Keratinocyte (primary cell): ENCODE results near the gene MATN4. TPM values are rescaled to one million over a fixed set of nuclear protein-coding genes. Genes with fewer than 3 reads are reported as not detected.

Experiments used
- DNase-seq: peaks from one replicate; pipeline ENCODE4 v3.0.0-alpha.2; 2011; ENCODE audit warnings: low read depth, missing footprints, low spot score
- FAIRE-seq: peaks from 2 replicates; lab custom pipeline; 2011; peaks lifted over from hg19 to GRCh38; lab: Jason Lieb, UNC
- H2AFZ ChIP-seq: 2 replicates; pipeline ENCODE4 v1.6.0; 2012; ENCODE audit warnings: low read length, control low read depth, inconsistent platforms; ENCODE audit not compliant: control insufficient read depth
- H3K27ac ChIP-seq: 2 replicates; pipeline ENCODE4 v1.5.1; 2011; ENCODE audit warnings: low read length; ENCODE audit not compliant: control insufficient read depth, insufficient read depth
- H3K27me3 ChIP-seq: 3 replicates; pipeline ENCODE4 v1.6.0; 2011; ENCODE audit warnings: low read length; ENCODE audit not compliant: control insufficient read depth, insufficient read depth; ENCODE audit errors: extremely low read depth
- H3K36me3 ChIP-seq, 2 experiments: 2 replicates in 1 of 2; 3 replicates in 1 of 2; pipeline ENCODE4 v1.5.1; 2011; ENCODE audit warnings: low read length in 2 of 2, mild to moderate bottlenecking in 1 of 2; ENCODE audit not compliant: control insufficient read depth in 2 of 2, insufficient read depth in 2 of 2; ENCODE audit errors: extremely low read depth in 1 of 2
- H3K4me1 ChIP-seq: 3 replicates; pipeline ENCODE4 v1.5.1; 2011; ENCODE audit warnings: low read length; ENCODE audit not compliant: control insufficient read depth, insufficient read depth; ENCODE audit errors: extremely low read depth
- H3K4me2 ChIP-seq: 3 replicates; pipeline ENCODE4 v1.6.0; 2011; ENCODE audit warnings: low read depth, low read length; ENCODE audit not compliant: control insufficient read depth, insufficient read depth; ENCODE audit errors: extremely low read depth
- H3K4me3 ChIP-seq, 3 experiments: fragments of 200-600 bp in 1 of 3; sonication (generic) in 1 of 3; 2 replicates in 2 of 3; 3 replicates in 1 of 3; pipeline ENCODE4 v1.5.1; 2011 to 2016; ENCODE audit warnings: low read length in 3 of 3, mild to moderate bottlenecking in 3 of 3, control low read depth in 2 of 3, inconsistent platforms in 1 of 3, low read depth in 1 of 3, mixed read lengths in 1 of 3, mixed run types in 1 of 3, moderate library complexity in 1 of 3; ENCODE audit not compliant: control insufficient read depth in 2 of 3, insufficient read depth in 2 of 3; ENCODE audit errors: extremely low read depth in 1 of 3
- H3K79me2 ChIP-seq: 2 replicates; pipeline ENCODE4 v1.6.0; 2012; ENCODE audit warnings: low read length; ENCODE audit not compliant: control insufficient read depth, insufficient read depth
- H3K9ac ChIP-seq: 3 replicates; pipeline ENCODE4 v1.6.0; 2011; ENCODE audit warnings: low read length; ENCODE audit not compliant: control insufficient read depth, insufficient read depth; ENCODE audit errors: extremely low read depth
- H3K9me1 ChIP-seq: 3 replicates; pipeline ENCODE4 v1.6.0; 2011; ENCODE audit warnings: low read length; ENCODE audit not compliant: control insufficient read depth, insufficient read depth; ENCODE audit errors: extremely low read depth
- H3K9me3 ChIP-seq: 2 replicates; pipeline ENCODE4 v1.5.1; 2012; ENCODE audit warnings: low read depth, low read length; ENCODE audit not compliant: control insufficient read depth
- H4K20me1 ChIP-seq: 3 replicates; pipeline ENCODE4 v1.6.0; 2011; ENCODE audit warnings: low read length; ENCODE audit not compliant: control insufficient read depth, insufficient read depth; ENCODE audit errors: extremely low read depth
- EZH2 ChIP-seq: IDR thresholded peaks from one replicate; pipeline ENCODE4 v1.6.1; 2012; ENCODE audit warnings: inconsistent platforms, mild to moderate bottlenecking, low read length, moderate library complexity
- dilution Hi-C: fragments of 300-500 bp; cut with MboI; formaldehyde crosslinking; loops from one replicate; pipeline ENCODE4 v1.7.0; 2020; ENCODE audit warnings: low sequenced_read_pairs; ENCODE audit not compliant: extremely low pct_ligation_motif_present
- polyA plus RNA-seq, 5 experiments: library from polyadenylated mRNA; depleted of rRNA in 3 of 5; stranded (reverse) in 3 of 5; stranded (forward) in 1 of 5; unstranded in 1 of 5; fragments of >200 nt; gene quantifications; 1 replicate in 1 of 5; 2 replicates in 3 of 5; 3 replicates in 1 of 5; pipeline versions ENCODE4 v1.2.1 to v1.2.3, GENCODE V29; 2011 to 2012; ENCODE audit warnings: missing spikeins in 2 of 5, low read depth in 1 of 5, low replicate concordance in 1 of 5
- TF ChIP-seq, protein P1 (sequence below), 3 experiments: IDR thresholded peaks in 1 of 3; conservative IDR thresholded peaks in 1 of 3; optimal IDR thresholded peaks in 1 of 3; 2 replicates in 2 of 3; 3 replicates in 1 of 3; pipeline versions ENCODE3 to v1.5.1; 2011; ENCODE audit warnings: low read length in 3 of 3, mild to moderate bottlenecking in 3 of 3, moderate library complexity in 2 of 3, control low read depth in 1 of 3, inconsistent platforms in 1 of 3; ENCODE audit not compliant: insufficient read depth in 2 of 3; ENCODE audit errors: extremely low read depth in 1 of 3

MATN4 gene
- polyA plus RNA-seq, 1 donor (not counting 4 experiments of a cell fraction or from before 2014, with no cell fraction given) = not detected

DNA sequence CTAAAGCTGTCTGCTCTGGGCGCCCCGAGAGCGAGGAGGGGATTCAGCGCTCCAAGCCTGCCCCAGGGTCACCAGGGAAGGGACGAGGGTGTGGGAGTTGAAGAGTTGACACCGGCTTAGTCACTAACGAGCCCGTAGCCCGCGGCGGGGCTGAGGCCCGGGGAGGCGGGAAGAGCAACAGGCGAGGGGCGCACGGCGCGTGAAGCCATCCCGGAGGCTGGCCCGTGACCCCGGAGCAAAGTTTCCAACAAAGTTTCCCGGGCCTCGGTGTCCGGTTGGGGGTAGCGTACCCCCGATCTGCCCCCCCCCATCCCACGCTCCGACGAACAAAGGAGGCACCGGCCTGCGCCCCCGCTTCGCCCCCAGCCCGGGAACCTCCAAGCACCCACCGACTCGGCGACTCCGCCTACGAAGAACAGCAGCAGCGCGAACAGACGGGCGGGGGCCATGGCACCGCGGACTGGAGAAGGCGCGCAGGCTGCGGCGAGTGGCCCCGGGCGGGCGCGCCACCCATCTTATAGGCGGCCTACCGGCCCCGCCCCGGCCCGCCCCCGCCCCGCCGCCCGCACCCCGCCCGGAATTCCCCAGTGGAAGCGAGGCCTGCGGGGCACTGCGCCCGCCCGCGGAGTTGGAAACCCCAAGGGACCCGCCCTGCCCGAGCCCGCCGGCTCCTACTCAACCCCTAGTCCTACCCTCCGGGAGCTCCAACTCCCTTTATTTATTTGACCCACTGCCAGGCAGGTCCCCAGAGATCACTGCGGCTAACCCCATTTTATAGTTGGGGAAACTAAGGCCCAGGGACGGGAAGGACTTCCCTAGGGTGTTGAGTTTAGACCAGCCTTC, 40.1 kb upstream of the MATN4 start, which contains the start of gene SDC4:
SDC4 (minus strand) TSS at position 489 of the 843 bp plus-strand sequence; CDS start at position 449, 40 bp downstream.
- H3K9ac ChIP-seq = peak within 1 kb of the TSS; percentile 99
- H4K20me1 ChIP-seq = peaks cover 8% of the 10 kb centered on the region
- H3K4me2 ChIP-seq = peak within 1 kb of the TSS; percentile 77
- peak within 1 kb of the TSS; percentile 98 for H3K27ac ChIP-seq
- H3K4me3 ChIP-seq = peak within 1 kb of the TSS; percentile 92 to 100 (median 99)
- no peaks in the 10 kb centered on the region for H3K27me3 ChIP-seq
- no peak for DNase-seq
- H3K9me1 ChIP-seq = peaks cover 2% of the 10 kb centered on the region
- H3K9me3 ChIP-seq = no peaks in the 10 kb centered on the region
- H3K36me3 ChIP-seq = peaks cover 3 to 15% of the 10 kb centered on the region in 2 experiments
- TF ChIP-seq EZH2 = no peak
- TF ChIP-seq, protein P1, sequence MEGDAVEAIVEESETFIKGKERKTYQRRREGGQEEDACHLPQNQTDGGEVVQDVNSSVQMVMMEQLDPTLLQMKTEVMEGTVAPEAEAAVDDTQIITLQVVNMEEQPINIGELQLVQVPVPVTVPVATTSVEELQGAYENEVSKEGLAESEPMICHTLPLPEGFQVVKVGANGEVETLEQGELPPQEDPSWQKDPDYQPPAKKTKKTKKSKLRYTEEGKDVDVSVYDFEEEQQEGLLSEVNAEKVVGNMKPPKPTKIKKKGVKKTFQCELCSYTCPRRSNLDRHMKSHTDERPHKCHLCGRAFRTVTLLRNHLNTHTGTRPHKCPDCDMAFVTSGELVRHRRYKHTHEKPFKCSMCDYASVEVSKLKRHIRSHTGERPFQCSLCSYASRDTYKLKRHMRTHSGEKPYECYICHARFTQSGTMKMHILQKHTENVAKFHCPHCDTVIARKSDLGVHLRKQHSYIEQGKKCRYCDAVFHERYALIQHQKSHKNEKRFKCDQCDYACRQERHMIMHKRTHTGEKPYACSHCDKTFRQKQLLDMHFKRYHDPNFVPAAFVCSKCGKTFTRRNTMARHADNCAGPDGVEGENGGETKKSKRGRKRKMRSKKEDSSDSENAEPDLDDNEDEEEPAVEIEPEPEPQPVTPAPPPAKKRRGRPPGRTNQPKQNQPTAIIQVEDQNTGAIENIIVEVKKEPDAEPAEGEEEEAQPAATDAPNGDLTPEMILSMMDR (optimal IDR thresholded peaks at IDR 0.05 in 1 of 3, IDR thresholded peaks at IDR 0.05 in 1 of 3, conservative IDR thresholded peaks at IDR 0.05 in 1 of 3; ENCODE audit: extremely low read depth in 1 of 3, insufficient read depth in 2 of 3, low read length in 3 of 3) = no peak
- dilution Hi-C loops = no loop called here
- H3K79me2 ChIP-seq = peaks cover 50% of the 10 kb centered on the region
- H3K4me1 ChIP-seq = peaks cover 44% of the 10 kb centered on the region
- no peak for FAIRE-seq
- peak within 1 kb of the TSS; percentile 56 for H2AFZ ChIP-seq

DNA sequence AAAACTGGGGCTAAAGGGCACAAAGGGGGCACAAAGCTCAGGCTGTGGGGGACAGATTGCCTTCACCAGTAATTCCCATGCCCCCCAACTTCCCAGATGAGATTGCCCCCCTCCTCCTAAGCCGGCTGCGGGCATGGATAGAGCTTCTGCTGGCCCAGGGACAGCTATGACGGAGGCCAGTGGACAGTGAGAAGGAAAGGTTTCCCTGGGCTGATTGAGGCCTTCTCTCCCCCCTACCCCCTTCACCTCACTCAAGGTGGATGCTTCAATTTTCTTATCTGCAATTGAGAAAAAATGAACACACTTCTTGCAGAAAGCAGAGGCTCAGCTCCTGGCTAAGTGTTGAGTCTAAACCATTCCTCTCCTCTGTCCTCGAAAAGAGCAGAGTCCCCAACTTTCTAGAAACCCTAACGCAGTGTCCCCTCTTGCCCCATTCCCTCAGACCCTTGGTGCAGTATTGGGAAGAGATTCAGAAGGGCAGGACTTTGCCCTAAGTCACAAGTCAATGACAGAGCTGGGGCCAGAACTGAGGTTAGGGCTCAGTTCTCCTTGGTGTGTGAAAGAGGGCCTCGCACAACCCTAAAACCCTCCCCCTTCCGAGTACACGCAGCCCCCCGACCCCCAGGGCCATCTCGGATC, 39.3 kb upstream of the MATN4 start:
- no peaks in the 10 kb centered on the region for H3K27me3 ChIP-seq
- peak overlapping the region; percentile 98 for H3K27ac ChIP-seq
- H3K36me3 ChIP-seq = peaks cover 3 to 16% of the 10 kb centered on the region in 2 experiments
- peaks cover 8% of the 10 kb centered on the region for H4K20me1 ChIP-seq
- dilution Hi-C loops = no loop called here
- peaks cover 57% of the 10 kb centered on the region for H3K79me2 ChIP-seq
- DNase-seq (no peak), FAIRE-seq (no peak)
- no peak for TF ChIP-seq EZH2
- TF ChIP-seq, protein P1 (optimal IDR thresholded peaks at IDR 0.05 in 1 of 3, IDR thresholded peaks at IDR 0.05 in 1 of 3, conservative IDR thresholded peaks at IDR 0.05 in 1 of 3; ENCODE audit: extremely low read depth in 1 of 3, insufficient read depth in 2 of 3, low read length in 3 of 3) = no peak
- no peaks in the 10 kb centered on the region for H3K9me3 ChIP-seq
- H3K4me1 ChIP-seq = peaks cover 51% of the 10 kb centered on the region
- H3K4me2 ChIP-seq = peak overlapping the region; percentile 77
- H3K9ac ChIP-seq = peak overlapping the region; percentile 99
- peak overlapping the region; percentile 92 to 100 (median 99) for H3K4me3 ChIP-seq
- H3K9me1 ChIP-seq = peaks cover 2% of the 10 kb centered on the region
- H2AFZ ChIP-seq = no peak overlapping the region
